ENCODE results near the gene CYB5R4.

DNA sequence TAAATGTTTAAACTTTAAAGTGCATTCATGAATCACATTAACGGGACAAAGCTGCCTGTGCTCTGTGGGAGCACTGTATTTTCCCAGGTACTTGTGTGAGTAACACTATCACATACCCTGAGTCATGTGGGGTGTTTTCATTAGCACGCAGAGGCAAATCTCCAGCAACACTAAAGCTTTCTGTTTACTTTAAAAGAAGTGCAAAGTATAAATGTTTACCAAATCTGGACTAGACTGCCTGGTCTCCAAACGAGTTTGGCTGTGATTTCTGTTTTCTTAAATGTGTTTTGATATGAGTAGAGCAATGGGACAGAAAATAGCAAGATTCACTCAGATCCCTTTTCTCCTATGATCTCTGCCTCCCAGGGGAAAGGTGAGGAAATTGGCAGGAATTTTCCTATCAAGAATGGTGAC lies 35.1 kb upstream of the CYB5R4 start:
- TF ChIP-seq CTCF (IDR thresholded peaks at IDR 0.05; ENCODE audit: poor library complexity) (no peak), EZH2phosphoT487 (IDR thresholded peaks at IDR 0.05; ENCODE audit: low read depth, severe bottlenecking, unreplicated experiment) (no peak)

All from hepatocyte (in vitro differentiated cells).